ENCODE measurements around the gene CDK19.

GRCh38 chr6:110769923-110770322 is 45.3 kb downstream of the CDK19 start:
- TF ChIP-seq CTCF (IDR thresholded peaks at IDR 0.05) (no peak), POLR2A (IDR thresholded peaks at IDR 0.05) (no peak)
